Measurements from ENCODE around the gene OPCML. TPM values are rescaled to one million over a fixed set of nuclear protein-coding genes. Genes with fewer than 3 reads are reported as not detected.

OPCML gene
- polyA plus RNA-seq, 1 donor (not counting 4 experiments of a cell fraction or from before 2014, with no cell fraction given): 0.04 TPM

GRCh38 chr11:132976115-132976514, 556.2 kb downstream of the OPCML start:
- no peak for FAIRE-seq
- dilution Hi-C loops (cut with MboI; ENCODE audit: extremely low pct_ligation_motif_present, low sequenced_read_pairs): no loop called here

GRCh38 chr11:132973686-132974085, 558.6 kb downstream of the OPCML start:
- no peak overlapping the region for H2AFZ ChIP-seq (ENCODE audit: control insufficient read depth, low read length)
- FAIRE-seq: no peak
- no peaks in the 10 kb centered on the region for H4K20me1 ChIP-seq (ENCODE audit: control insufficient read depth, extremely low read depth, insufficient read depth, low read length)
- H3K4me1 ChIP-seq (ENCODE audit: control insufficient read depth, extremely low read depth, insufficient read depth, low read length): no peaks in the 10 kb centered on the region
- H3K27me3 ChIP-seq (ENCODE audit: control insufficient read depth, extremely low read depth, insufficient read depth, low read length): no peaks in the 10 kb centered on the region
- H3K79me2 ChIP-seq (ENCODE audit: control insufficient read depth, insufficient read depth, low read length): no peaks in the 10 kb centered on the region
- no peak overlapping the region for H3K4me3 ChIP-seq (ENCODE audit: control insufficient read depth in 2 of 3, extremely low read depth in 1 of 3, insufficient read depth in 2 of 3, low read depth in 1 of 3, low read length in 3 of 3)
- DNase-seq (ENCODE audit: low read depth, low spot score): no peak
- TF ChIP-seq EZH2 (IDR thresholded peaks at IDR 0.05; ENCODE audit: low read length): no peak
- H3K27ac ChIP-seq (ENCODE audit: control insufficient read depth, insufficient read depth, low read length): no peak overlapping the region
- H3K36me3 ChIP-seq (ENCODE audit: control insufficient read depth in 2 of 2, extremely low read depth in 1 of 2, insufficient read depth in 2 of 2, low read length in 2 of 2): no peaks in the 10 kb centered on the region
- no peak overlapping the region for H3K4me2 ChIP-seq (ENCODE audit: control insufficient read depth, extremely low read depth, insufficient read depth, low read depth, low read length)
- H3K9me3 ChIP-seq (ENCODE audit: control insufficient read depth, low read depth, low read length): no peaks in the 10 kb centered on the region
- H3K9me1 ChIP-seq (ENCODE audit: control insufficient read depth, extremely low read depth, insufficient read depth, low read length): no peaks in the 10 kb centered on the region
- no peak overlapping the region for H3K9ac ChIP-seq (ENCODE audit: control insufficient read depth, extremely low read depth, insufficient read depth, low read length)
- dilution Hi-C loops (cut with MboI; ENCODE audit: extremely low pct_ligation_motif_present, low sequenced_read_pairs): no loop called here

More at GRCh38 chr11:132976115-132976514, 556.2 kb downstream of the OPCML start:
- H3K9me3 ChIP-seq (ENCODE audit: control insufficient read depth, low read depth, low read length): no peaks in the 10 kb centered on the region
- no peaks in the 10 kb centered on the region for H3K79me2 ChIP-seq (ENCODE audit: control insufficient read depth, insufficient read depth, low read length)
- no peaks in the 10 kb centered on the region for H3K4me1 ChIP-seq (ENCODE audit: control insufficient read depth, extremely low read depth, insufficient read depth, low read length)
- H3K27ac ChIP-seq (ENCODE audit: control insufficient read depth, insufficient read depth, low read length): no peak overlapping the region
- H3K9ac ChIP-seq (ENCODE audit: control insufficient read depth, extremely low read depth, insufficient read depth, low read length): no peak overlapping the region
- no peaks in the 10 kb centered on the region for H3K27me3 ChIP-seq (ENCODE audit: control insufficient read depth, extremely low read depth, insufficient read depth, low read length)
- H3K36me3 ChIP-seq (ENCODE audit: control insufficient read depth in 2 of 2, extremely low read depth in 1 of 2, insufficient read depth in 2 of 2, low read length in 2 of 2): no peaks in the 10 kb centered on the region
- TF ChIP-seq CTCF (optimal IDR thresholded peaks at IDR 0.05 in 1 of 3, IDR thresholded peaks at IDR 0.05 in 1 of 3, conservative IDR thresholded peaks at IDR 0.05 in 1 of 3; ENCODE audit: extremely low read depth in 1 of 3, insufficient read depth in 2 of 3, low read length in 3 of 3) (no peak), EZH2 (IDR thresholded peaks at IDR 0.05; ENCODE audit: low read length) (no peak)
- no peaks in the 10 kb centered on the region for H3K9me1 ChIP-seq (ENCODE audit: control insufficient read depth, extremely low read depth, insufficient read depth, low read length)
- no peak overlapping the region for H3K4me2 ChIP-seq (ENCODE audit: control insufficient read depth, extremely low read depth, insufficient read depth, low read depth, low read length)
- DNase-seq (ENCODE audit: low read depth, low spot score): no peak
- no peak overlapping the region for H2AFZ ChIP-seq (ENCODE audit: control insufficient read depth, low read length)
- H4K20me1 ChIP-seq (ENCODE audit: control insufficient read depth, extremely low read depth, insufficient read depth, low read length): no peaks in the 10 kb centered on the region
- H3K4me3 ChIP-seq (ENCODE audit: control insufficient read depth in 2 of 3, extremely low read depth in 1 of 3, insufficient read depth in 2 of 3, low read depth in 1 of 3, low read length in 3 of 3): no peak overlapping the region

GRCh38 chr11:132972565-132972964, 559.7 kb downstream of the OPCML start:
- Histone ChIP-seq H3K79me2 (ENCODE audit: control insufficient read depth, insufficient read depth, low read length) (no peaks in the 10 kb centered on the region), H2AFZ (ENCODE audit: control insufficient read depth, low read length) (no peak overlapping the region), H3K36me3 (ENCODE audit: control insufficient read depth in 2 of 2, extremely low read depth in 1 of 2, insufficient read depth in 2 of 2, low read length in 2 of 2) (no peaks in the 10 kb centered on the region), H3K27me3 (ENCODE audit: control insufficient read depth, extremely low read depth, insufficient read depth, low read length) (no peaks in the 10 kb centered on the region), H3K4me3 (ENCODE audit: control insufficient read depth in 2 of 3, extremely low read depth in 1 of 3, insufficient read depth in 2 of 3, low read depth in 1 of 3, low read length in 3 of 3) (no peak overlapping the region), H3K9ac (ENCODE audit: control insufficient read depth, extremely low read depth, insufficient read depth, low read length) (no peak overlapping the region), H3K27ac (ENCODE audit: control insufficient read depth, insufficient read depth, low read length) (no peak overlapping the region), H4K20me1 (ENCODE audit: control insufficient read depth, extremely low read depth, insufficient read depth, low read length) (no peaks in the 10 kb centered on the region), H3K9me3 (ENCODE audit: control insufficient read depth, low read depth, low read length) (no peaks in the 10 kb centered on the region), H3K4me2 (ENCODE audit: control insufficient read depth, extremely low read depth, insufficient read depth, low read depth, low read length) (no peak overlapping the region), H3K9me1 (ENCODE audit: control insufficient read depth, extremely low read depth, insufficient read depth, low read length) (no peaks in the 10 kb centered on the region), H3K4me1 (ENCODE audit: control insufficient read depth, extremely low read depth, insufficient read depth, low read length) (no peaks in the 10 kb centered on the region)
- no peak for FAIRE-seq
- TF ChIP-seq CTCF (optimal IDR thresholded peaks at IDR 0.05 in 1 of 3, IDR thresholded peaks at IDR 0.05 in 1 of 3, conservative IDR thresholded peaks at IDR 0.05 in 1 of 3; ENCODE audit: extremely low read depth in 1 of 3, insufficient read depth in 2 of 3, low read length in 3 of 3) (no peak), EZH2 (IDR thresholded peaks at IDR 0.05; ENCODE audit: low read length) (no peak)
- DNase-seq (ENCODE audit: low read depth, low spot score): no peak
- dilution Hi-C loops (cut with MboI; ENCODE audit: extremely low pct_ligation_motif_present, low sequenced_read_pairs): no loop called here

Data from keratinocyte (primary cell).